HG03159 (cell line): ENCODE data around the gene GALR3.
"Not testable (repeated sequence)": the region's sequence is repeated elsewhere in the genome, so short reads cannot be mapped to it uniquely, and the experiment has no call there.

Source experiments
- ATAC-seq: cut with Tn5 transposase; IDR thresholded peaks from one replicate; pipeline ENCODE4 v1.9.1; 2021; ENCODE audit warnings: mild to moderate bottlenecking, moderate library complexity; ENCODE audit not compliant: unreplicated experiment

Gene GALR3, protein sequence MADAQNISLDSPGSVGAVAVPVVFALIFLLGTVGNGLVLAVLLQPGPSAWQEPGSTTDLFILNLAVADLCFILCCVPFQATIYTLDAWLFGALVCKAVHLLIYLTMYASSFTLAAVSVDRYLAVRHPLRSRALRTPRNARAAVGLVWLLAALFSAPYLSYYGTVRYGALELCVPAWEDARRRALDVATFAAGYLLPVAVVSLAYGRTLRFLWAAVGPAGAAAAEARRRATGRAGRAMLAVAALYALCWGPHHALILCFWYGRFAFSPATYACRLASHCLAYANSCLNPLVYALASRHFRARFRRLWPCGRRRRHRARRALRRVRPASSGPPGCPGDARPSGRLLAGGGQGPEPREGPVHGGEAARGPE

GRCh38 chr22:37823134-37823985, at the start of gene GALR3:
Gene GALR3, plus strand, starts transcription at chr22:37823382. Its CDS starts 25 bp downstream, at chr22:37823407.
- no peak for ATAC-seq

DNA sequence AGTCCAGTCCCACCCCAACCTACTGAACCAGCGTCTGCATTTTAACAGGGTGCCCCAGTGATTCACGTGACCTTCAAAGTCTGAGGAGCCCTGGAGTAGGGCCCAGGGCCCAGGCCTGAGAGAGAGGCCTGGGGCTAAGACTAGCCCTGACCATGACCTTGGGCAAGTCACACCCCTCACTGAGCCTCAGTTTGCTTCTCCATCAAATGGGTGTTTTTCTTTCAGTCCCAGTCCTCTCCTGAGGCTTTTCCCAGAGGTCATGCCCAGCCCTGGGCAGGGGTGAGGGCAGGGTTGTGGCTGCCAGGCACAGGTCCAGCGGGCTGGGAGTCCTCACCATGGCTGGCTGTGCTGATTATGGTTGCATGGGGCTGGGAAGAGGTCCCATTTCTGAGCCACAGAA, 48.5 kb upstream of the GALR3 start:
- no peak for ATAC-seq

DNA sequence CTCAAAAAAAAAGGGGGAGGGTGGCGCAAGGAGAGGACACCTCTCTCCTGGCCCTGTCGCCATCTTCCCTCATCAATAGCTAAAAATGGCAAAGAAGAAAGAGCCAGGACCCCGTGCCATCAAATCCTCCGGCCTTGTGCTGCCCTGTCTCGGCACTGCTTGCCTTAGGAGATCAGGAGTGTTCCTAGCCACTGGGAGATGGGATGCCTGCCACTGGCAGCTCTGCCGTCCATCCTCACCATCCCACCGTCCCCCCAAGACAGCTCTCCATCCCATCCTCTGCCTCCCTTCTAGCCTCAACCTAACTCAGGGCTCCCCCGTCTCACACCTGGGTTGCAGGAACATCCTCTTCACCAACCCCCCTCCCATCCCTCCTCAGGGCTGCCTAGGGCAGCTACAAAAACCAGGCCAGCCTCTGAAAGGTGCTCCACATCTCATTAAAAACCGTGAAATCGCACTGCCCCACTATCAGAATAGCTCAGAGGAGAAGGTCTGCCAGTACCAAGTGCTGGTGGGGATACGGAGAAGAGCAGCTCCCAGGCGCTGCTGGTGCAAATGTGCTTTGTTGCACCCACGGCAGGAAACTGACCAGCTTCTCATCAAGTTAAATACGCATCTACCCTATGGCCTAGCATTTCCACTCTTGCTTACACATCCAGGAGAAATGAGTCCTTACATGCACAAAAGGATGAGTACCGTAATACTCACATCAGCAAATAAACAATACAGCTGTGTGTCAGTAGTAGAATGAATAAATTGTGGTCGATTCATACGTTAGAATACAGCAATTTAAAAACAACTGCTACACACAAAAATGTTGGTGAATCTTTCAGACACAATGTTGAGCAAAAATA, 47.2 kb upstream of the GALR3 start:
- ATAC-seq = no peak

- no peak for ATAC-seq
Measured at GRCh38 chr22:37776639-37777005, 46.6 kb upstream of the GALR3 start.

DNA sequence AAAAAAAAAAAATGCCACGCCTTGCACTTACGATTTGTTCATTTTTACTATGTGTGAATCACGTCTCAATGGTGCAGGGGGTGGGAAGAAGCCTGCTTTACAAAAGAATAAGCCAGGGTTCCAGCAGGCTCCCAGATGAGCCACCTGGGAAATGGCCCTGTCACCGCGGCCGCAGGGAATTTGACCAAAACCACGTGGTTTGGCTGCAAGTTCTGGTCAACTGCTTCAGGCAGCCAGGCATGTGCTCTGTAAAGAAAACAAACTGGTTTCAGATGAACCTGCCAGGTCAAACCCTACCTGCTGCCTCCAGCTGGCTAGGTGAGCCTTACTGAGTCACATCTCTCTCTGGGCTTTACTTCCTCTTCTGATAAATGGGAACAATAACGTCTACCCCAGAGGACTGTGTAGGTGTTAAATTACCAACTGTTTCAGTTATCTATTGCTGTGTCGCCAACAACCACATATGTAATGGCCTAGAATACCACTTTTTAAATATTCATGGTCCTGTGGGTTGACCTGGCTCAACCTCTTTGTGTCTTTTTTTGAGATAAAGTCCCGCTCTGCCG, 46.0 kb upstream of the GALR3 start:
- ATAC-seq = no peak

DNA sequence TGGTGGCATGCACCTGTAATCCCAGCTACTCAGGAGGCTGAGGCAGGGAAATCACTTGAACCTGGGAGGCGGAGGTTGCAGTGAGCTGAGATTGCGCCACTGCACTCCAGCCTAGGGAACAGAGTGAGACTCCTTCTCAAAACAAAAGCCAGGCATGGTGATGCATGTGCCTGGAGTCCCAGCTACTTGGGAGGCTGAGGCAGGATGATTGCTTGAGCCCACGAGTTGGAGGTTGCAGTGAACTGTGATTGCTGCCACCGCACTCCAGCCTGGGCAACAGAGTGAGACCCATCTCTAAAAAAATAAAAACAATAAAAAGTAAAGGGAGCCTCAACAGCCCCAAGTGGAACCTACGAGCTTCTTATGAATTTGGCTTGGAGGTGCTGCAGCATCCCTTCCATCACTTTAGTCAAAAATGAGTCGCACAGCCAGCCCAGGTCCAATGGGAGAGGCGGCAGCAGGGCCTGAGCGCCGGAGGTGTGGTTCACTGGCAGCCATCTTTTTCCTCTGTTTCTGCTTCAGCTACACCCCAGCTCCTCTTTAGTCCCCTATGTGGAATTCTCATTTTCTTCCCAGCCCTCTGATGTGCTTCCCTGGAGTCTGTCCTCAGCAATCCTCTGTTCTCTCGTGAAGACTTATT, 44.7 kb upstream of the GALR3 start:
- ATAC-seq = no peak

GRCh38 chr22:37781434-37782059, 41.6 kb upstream of the GALR3 start:
- no peak for ATAC-seq

DNA sequence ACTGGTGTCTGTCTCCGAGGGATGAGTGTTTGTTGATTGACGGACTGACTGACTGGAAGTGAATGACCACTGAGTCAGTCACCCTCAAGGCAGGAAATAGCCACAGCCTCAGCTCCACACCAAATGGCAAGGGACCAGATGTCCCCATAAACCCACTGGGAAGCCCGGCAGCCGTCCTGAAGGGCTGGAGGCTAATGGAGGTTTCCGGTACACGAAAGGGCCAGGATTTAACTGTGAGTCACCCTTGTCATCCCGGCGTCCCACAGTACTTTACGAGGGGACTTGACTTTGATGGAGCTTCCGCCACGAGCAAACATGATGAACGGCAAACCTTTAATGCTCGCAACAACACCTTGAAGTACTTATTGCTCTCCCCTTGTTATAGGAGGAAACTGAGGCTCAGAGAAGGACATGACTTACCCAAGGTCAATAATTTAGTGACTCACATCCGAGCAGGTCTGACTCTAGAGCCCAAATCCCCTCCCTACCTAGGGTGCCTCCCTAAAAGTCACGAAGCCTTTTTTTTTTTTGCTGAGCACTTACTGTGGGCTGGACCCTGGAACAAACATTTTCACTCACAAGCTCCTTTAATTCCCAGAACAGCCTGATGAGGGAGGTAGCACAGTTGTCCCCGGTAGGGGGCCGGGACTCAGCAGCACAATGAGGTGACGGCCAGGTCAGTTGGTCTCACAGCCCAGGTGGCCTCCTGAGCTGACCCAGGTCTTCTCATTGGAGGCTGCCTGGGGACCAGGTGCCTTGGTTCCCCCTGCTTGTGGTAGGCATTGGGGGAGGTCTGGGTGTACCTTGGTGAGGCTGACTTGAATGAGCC, 40.6 kb upstream of the GALR3 start:
- no peak for ATAC-seq

- ATAC-seq = no peak
Measured at GRCh38 chr22:37784829-37785495, 38.2 kb upstream of the GALR3 start.

GRCh38 chr22:37790234-37790633, 32.9 kb upstream of the GALR3 start:
- no peak for ATAC-seq

DNA sequence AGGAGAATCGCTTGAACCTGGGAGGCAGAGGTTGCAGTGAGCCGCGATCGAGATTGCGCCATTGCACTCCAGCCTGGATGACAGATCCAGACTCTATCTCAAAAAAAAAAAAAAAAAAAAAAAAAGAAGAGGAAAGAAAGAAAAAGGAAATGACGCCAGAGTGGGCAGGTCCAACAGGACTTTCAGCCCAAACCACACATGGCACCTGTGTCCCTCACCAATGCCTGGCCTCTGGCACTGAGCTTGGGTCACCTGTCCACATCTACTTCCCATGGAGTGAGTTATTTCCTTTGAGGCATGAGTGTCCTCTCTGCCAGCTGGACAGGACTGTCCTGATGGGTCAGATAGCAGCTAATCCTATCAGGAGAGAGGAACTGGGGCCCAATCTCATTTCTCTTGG, 30.7 kb upstream of the GALR3 start:
- ATAC-seq = no peak

- ATAC-seq = no peak
Measured at GRCh38 chr22:37794376-37794775, 28.8 kb upstream of the GALR3 start.

- no peak for ATAC-seq
Measured at GRCh38 chr22:37796079-37796478, 27.1 kb upstream of the GALR3 start.

- not testable (repeated sequence) for ATAC-seq
Measured at GRCh38 chr22:37797259-37797658, 25.9 kb upstream of the GALR3 start.

GRCh38 chr22:37797874-37798500, 25.2 kb upstream of the GALR3 start:
- ATAC-seq = no peak

DNA sequence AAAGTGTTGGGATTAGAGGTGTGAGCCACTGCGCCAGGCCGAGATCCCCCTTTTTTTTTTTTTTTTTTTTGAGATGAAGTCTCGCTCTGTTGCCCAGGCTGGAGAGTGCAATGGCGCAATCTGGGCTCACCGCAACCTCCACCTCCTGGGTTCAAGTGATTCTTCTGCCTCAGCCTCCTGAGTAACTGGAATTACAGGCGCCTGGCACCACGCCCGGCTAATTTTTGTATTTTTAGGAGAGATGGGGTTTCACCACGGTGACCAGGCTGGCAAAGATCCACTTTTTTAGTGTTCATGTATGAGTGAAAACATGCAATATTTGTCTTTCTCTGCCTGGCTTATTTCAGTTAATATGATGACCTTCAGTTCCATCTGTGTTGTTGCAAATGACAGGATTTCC, 23.2 kb upstream of the GALR3 start:
- not testable (repeated sequence) for ATAC-seq

DNA sequence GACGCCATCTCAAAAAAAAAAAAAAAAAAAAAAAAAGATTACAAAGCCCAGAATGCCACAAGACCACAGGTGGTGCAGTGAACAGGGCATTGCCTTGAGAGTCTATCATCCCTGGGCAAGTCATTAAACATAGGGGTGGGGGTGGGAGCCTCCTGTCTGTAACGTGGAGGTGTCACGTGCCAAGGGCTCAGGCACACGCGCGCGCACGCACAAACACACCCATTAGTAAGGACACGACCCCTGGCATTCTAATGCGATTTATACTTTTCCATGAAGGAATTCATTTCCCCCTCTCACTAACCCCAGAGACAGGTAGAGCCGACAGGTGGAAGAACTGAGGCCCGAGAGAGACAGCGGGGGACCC, 21.3 kb upstream of the GALR3 start:
- ATAC-seq = no peak
